Fibroblast of lung (primary cell): Measurements from ENCODE around the gene MB21D2. TPM values are rescaled to one million over a fixed set of nuclear protein-coding genes. Genes with fewer than 3 reads are reported as not detected.

Source experiments
- DNase-seq, 2 donors: peaks; one replicate each; pipeline versions ENCODE4 v3.0.0 to v3.0.0-alpha.2; 2010; ENCODE audit warnings: low read depth in 2 of 2
- H2AFZ ChIP-seq: 2 replicates; pipeline ENCODE4 v1.5.1; 2012; ENCODE audit warnings: low read length, control low read depth, inconsistent platforms
- H3K27ac ChIP-seq: 2 replicates; pipeline ENCODE4 v1.5.1; 2011; ENCODE audit warnings: low read length, control low read depth; ENCODE audit not compliant: insufficient read depth
- H3K27me3 ChIP-seq: 2 replicates; pipeline ENCODE4 v1.5.1; 2011; ENCODE audit warnings: mild to moderate bottlenecking, low read length; ENCODE audit not compliant: control insufficient read depth, insufficient read depth
- H3K36me3 ChIP-seq: 2 replicates; pipeline ENCODE4 v1.5.1; 2011; ENCODE audit warnings: low read length; ENCODE audit not compliant: control insufficient read depth, insufficient read depth
- H3K4me1 ChIP-seq: 2 replicates; pipeline ENCODE4 v1.5.1; 2011; ENCODE audit warnings: low read length; ENCODE audit not compliant: control insufficient read depth, insufficient read depth; ENCODE audit errors: extremely low read depth
- H3K4me2 ChIP-seq: 2 replicates; pipeline ENCODE4 v1.5.1; 2011; ENCODE audit warnings: low read length, control low read depth; ENCODE audit not compliant: insufficient read depth; ENCODE audit errors: extremely low read depth
- H3K4me3 ChIP-seq, 4 experiments: fragments of 200-600 bp in 1 of 4; sonication (generic) in 1 of 4; replicated peaks in 1 of 4; 2 replicates each; pipeline ENCODE4 v1.5.1; 2011 to 2016; ENCODE audit warnings: low read length in 4 of 4, low read depth in 3 of 4, mild to moderate bottlenecking in 3 of 4, control low read depth in 2 of 4, inconsistent platforms in 1 of 4, mixed read lengths in 1 of 4; ENCODE audit not compliant: insufficient read depth in 1 of 4; ENCODE audit errors: control extremely low read depth in 1 of 4
- H3K79me2 ChIP-seq: 2 replicates; pipeline ENCODE4 v1.5.1; 2012; ENCODE audit warnings: mild to moderate bottlenecking, low read length, inconsistent platforms; ENCODE audit not compliant: control insufficient read depth, insufficient read depth
- H3K9ac ChIP-seq: 2 replicates; pipeline ENCODE4 v1.5.1; 2011; ENCODE audit warnings: mild to moderate bottlenecking, low read length, control low read depth; ENCODE audit not compliant: insufficient read depth
- H3K9me3 ChIP-seq: 2 replicates; pipeline ENCODE4 v1.5.1; 2012; ENCODE audit warnings: low read depth, low read length; ENCODE audit not compliant: control insufficient read depth, insufficient read depth
- H4K20me1 ChIP-seq: 2 replicates; pipeline ENCODE4 v1.5.1; 2011; ENCODE audit warnings: low read length; ENCODE audit not compliant: control insufficient read depth, insufficient read depth; ENCODE audit errors: extremely low read depth
- EZH2 ChIP-seq: IDR thresholded peaks from 2 replicates; pipeline ENCODE4 v1.5.1; 2012; ENCODE audit warnings: low read length, control low read depth, mild to moderate bottlenecking; ENCODE audit errors: missing control alignments
- polyA plus RNA-seq, 2 donors: library from polyadenylated mRNA; depleted of rRNA in 1 of 2; stranded (reverse) in 1 of 2; unstranded in 1 of 2; fragments of >200 nt; gene quantifications; 2 replicates each; pipeline ENCODE4 v1.2.1, GENCODE V29; 2011 to 2012; ENCODE audit warnings: missing spikeins in 1 of 2
- total RNA-seq: library from RNA; depleted of rRNA; stranded (reverse); fragments of >200 nt; gene quantifications from 2 replicates; pipeline ENCODE4 v1.2.1, GENCODE V29; 2014
- TF ChIP-seq, protein P1 (sequence below), 2 donors: IDR thresholded peaks in 1 of 2; conservative IDR thresholded peaks in 1 of 2; 1 replicate in 1 of 2; 2 replicates in 1 of 2; pipeline ENCODE4 v1.5.1; 2011 to 2012; ENCODE audit warnings: low read length in 2 of 2, control low read depth in 1 of 2, inconsistent platforms in 1 of 2, low read depth in 1 of 2, mild to moderate bottlenecking in 1 of 2

MB21D2 gene
- total and polyA plus RNA-seq, 2 donors (not counting 1 experiment from before 2014, with no cell fraction given): 3.5 to 11.4 TPM

DNA sequence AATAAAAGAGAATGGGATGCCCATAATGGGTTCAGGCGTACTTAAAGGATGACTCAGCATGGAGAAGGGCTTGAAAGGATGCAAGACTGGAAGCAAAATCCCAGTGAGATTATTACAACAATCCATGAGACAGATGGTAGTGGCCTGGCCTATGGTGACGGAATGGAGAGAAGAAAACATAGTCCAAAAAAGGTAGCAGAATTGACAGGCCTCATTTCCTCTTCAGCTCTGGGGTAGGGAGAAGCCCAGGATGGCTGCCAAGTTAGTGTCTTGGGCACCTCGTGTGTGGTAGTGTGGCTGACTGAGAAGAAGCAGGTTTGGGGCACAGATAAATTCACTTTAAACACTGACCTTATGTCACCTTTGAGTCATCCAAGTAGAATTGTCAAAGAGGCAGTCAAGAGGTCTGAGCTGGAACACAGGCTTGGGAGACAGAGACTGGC, 18.1 kb downstream of the MB21D2 start:
- Histone ChIP-seq H2AFZ (no peak overlapping the region), H3K79me2 (peaks cover 53% of the 10 kb centered on the region), H3K4me2 (no peak overlapping the region), H3K9ac (no peak overlapping the region), H4K20me1 (no peaks in the 10 kb centered on the region), H3K27me3 (no peaks in the 10 kb centered on the region), H3K27ac (peak overlapping the region; percentile 60), H3K4me3 (no peak overlapping the region), H3K36me3 (no peaks in the 10 kb centered on the region), H3K9me3 (no peaks in the 10 kb centered on the region), H3K4me1 (peaks cover 13% of the 10 kb centered on the region)
- DNase-seq: peak; percentile 83 to 92
- TF ChIP-seq, protein P1, sequence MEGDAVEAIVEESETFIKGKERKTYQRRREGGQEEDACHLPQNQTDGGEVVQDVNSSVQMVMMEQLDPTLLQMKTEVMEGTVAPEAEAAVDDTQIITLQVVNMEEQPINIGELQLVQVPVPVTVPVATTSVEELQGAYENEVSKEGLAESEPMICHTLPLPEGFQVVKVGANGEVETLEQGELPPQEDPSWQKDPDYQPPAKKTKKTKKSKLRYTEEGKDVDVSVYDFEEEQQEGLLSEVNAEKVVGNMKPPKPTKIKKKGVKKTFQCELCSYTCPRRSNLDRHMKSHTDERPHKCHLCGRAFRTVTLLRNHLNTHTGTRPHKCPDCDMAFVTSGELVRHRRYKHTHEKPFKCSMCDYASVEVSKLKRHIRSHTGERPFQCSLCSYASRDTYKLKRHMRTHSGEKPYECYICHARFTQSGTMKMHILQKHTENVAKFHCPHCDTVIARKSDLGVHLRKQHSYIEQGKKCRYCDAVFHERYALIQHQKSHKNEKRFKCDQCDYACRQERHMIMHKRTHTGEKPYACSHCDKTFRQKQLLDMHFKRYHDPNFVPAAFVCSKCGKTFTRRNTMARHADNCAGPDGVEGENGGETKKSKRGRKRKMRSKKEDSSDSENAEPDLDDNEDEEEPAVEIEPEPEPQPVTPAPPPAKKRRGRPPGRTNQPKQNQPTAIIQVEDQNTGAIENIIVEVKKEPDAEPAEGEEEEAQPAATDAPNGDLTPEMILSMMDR (conservative IDR thresholded peaks at IDR 0.05 in 1 of 2, IDR thresholded peaks at IDR 0.05 in 1 of 2; ENCODE audit: low read depth in 1 of 2, low read length in 2 of 2): no peak
- TF ChIP-seq EZH2: no peak

DNA sequence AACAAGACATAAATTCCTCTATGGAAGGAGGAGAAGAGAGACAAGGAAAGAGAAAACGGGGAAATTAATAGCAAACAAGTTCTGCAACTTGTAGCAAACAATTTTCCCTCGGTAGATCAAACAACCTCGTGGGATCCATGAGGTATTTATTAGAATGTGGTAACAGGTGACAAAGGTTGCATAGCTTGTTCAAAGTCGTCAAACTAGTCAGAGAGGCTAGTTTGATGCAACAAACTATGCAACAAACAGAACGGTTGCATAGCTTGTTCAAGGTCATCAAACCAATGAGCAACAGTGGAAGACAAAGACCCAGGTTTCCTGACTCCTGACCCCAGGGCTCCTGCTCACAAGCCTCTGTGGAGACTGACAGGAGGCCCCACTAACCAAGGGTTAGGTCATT, 20.7 kb downstream of the MB21D2 start:
- Histone ChIP-seq H2AFZ (no peak overlapping the region), H3K36me3 (no peaks in the 10 kb centered on the region), H3K27ac (no peak overlapping the region), H3K79me2 (peaks cover 47% of the 10 kb centered on the region), H3K4me2 (no peak overlapping the region), H3K4me1 (peaks cover 13% of the 10 kb centered on the region), H3K4me3 (no peak overlapping the region), H3K9ac (no peak overlapping the region), H3K27me3 (no peaks in the 10 kb centered on the region), H3K9me3 (no peaks in the 10 kb centered on the region), H4K20me1 (no peaks in the 10 kb centered on the region)
- TF ChIP-seq, protein P1 (conservative IDR thresholded peaks at IDR 0.05 in 1 of 2, IDR thresholded peaks at IDR 0.05 in 1 of 2; ENCODE audit: low read depth in 1 of 2, low read length in 2 of 2): no peak
- no peak for TF ChIP-seq EZH2
- no peak for DNase-seq

DNA sequence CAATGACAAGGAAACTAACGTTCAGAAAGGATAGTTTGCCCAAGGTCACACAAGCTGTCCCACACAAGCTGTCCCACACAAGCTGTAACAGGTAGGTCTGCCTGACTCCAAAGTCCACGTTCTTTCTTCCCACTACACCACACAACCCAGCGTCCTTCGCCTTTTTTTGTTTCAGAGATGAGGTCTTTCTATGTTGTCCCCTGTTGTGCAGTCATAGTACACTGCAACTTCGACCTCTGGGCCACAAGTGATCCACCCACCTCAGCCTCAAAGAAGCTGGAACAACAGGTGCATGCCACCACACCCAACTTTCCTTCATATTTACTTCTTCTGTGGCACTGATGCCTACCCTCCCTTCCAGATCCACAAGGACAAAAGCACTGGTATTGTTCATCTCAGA, 21.4 kb downstream of the MB21D2 start:
- Histone ChIP-seq H3K4me3 (no peak overlapping the region), H2AFZ (no peak overlapping the region), H3K9ac (no peak overlapping the region), H3K9me3 (no peaks in the 10 kb centered on the region), H3K27me3 (no peaks in the 10 kb centered on the region), H3K4me1 (peaks cover 8% of the 10 kb centered on the region), H3K4me2 (no peak overlapping the region), H3K79me2 (peaks cover 50% of the 10 kb centered on the region), H3K27ac (no peak overlapping the region), H3K36me3 (no peaks in the 10 kb centered on the region), H4K20me1 (no peaks in the 10 kb centered on the region)
- TF ChIP-seq, protein P1 (conservative IDR thresholded peaks at IDR 0.05 in 1 of 2, IDR thresholded peaks at IDR 0.05 in 1 of 2; ENCODE audit: low read depth in 1 of 2, low read length in 2 of 2): no peak
- TF ChIP-seq EZH2: no peak
- no peak for DNase-seq
